ENCODE measurements around the gene PEX14. TPM values are rescaled to one million over a fixed set of nuclear protein-coding genes. Genes with fewer than 3 reads are reported as not detected.
A peak's percentile ranks its signal among the peaks of the same experiment; 100 is the strongest.

The PEX14 gene
- total RNA-seq, 1 experiment from 2014 or later: 27.1 TPM

DNA sequence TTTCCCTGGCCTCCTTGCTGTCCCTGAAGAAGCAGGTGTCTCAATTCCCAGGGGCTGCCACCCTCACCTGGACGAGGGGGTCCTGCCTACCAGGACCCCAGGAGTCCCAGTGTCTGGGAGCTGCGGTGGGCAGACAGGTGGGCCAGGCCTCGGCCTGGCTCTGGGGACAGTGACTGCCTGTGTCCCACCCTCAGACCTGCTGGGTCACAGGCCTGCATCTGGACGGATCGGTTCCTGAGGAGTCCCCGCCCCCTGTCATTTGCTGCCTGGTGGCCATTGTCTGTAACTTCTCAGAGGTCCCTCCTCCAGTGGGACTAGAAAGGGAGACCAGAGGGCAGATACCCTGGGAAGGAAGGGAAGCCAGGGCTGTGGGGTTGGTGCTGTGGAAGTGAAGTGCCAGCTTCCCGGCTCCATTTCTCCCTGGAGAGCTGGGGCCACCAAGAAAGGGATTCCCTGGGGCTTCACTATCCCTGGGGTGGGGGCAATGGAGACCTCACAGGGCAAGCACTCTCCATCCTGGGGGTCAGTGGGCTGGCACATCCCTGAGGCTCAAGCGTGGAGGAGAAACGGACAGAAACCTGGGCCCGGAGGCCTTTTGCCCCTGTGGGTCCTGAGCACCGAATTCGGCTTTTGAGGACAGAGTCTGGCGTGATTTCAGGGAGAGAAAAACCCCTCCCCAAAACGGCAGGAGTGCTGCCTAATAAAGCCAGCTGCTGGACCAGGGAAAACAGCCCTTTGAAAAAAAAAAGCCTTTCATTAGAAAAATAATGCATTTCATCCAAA is 157.3 kb downstream of the PEX14 start:
- no peak for DNase-seq (ENCODE audit: low read depth)

DNA sequence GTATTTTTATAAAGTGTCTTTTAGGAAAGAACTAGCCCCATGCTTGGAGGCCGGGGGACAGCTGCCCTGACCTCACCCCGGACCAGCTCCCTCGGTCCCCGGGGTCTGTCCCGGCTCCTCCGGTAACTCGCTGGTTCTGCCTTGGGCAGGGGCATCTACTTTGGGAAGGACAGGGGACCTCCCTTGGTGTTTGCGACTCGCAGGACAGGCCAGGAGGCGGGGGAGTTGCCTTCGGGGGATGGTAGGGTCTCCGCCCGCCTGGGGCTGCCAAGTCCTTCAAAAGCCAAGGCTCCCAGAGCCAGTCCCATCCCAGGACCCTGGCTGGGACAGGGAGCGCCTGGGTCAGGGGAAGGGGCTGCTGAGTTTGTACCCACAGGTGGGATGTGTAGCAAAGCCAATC is 157.9 kb downstream of the PEX14 start:
- DNase-seq (ENCODE audit: low read depth): no peak

DNA sequence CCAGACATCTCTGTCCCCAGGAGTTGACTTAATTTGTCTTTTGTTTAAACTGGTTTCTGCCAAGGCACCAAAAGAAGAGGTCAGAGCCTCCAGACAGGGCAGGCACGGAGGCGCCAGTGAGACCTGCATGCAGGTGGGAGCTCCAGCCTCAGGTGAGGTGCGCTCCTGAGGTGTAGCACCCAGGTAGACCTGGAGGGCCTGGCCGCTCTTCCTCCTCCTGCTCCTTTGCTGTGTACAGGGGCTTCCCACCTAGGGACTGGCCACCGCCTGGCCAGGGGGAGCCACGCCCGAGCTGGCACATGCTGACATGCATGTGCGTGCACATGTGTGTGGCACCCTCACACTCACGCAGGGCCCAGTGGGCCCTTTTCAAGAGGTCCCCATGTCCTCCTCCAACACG is 158.7 kb downstream of the PEX14 start:
- DNase-seq (ENCODE audit: low read depth): no peak

- DNase-seq (ENCODE audit: low read depth): no peak
Observed at GRCh38 chr1:10634075-10634427, 159.3 kb downstream of the PEX14 start.

GRCh38 chr1:10634428-10635084 is 159.8 kb downstream of the PEX14 start:
- DNase-seq (ENCODE audit: low read depth): no peak

DNA sequence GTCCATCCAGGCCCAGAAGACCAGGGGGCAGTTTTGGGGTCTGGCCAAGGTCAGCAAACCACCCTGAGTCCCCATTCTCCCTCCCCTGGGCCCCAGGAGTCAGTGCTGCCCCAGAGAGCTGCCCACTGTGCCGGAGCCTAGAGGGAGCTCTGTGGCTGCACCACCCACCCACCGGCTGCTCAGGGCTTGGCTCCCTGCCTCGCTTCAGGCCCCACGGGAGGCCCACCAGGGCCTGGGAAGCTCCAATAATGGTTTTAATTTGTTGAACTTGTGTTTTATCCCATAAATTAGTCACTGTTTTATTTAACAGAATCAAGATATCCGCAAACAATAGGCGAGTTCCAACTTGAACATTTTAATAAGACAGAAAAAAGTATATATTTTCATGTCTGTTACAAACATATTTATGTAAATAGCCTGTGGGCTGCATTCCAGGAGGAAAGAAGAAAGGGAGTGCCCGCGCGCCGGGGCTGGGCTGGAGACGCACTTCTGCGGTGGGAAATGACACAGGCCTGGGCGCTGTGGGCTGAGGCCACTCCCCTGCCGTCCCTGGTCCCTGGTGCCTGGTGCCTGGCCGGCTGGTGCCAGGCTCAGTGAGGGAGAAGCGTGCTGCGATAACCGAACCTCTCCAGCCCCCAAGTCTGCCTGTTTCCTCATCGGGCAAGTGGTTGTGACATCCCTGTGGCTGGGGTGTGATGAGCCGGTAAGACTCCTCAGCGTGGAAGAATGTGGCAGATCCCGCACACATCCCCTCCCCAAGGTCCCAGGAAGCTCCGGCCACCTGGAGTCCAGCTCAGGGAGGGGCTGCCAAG is 160.5 kb downstream of the PEX14 start:
- DNase-seq (ENCODE audit: low read depth): no peak

DNA sequence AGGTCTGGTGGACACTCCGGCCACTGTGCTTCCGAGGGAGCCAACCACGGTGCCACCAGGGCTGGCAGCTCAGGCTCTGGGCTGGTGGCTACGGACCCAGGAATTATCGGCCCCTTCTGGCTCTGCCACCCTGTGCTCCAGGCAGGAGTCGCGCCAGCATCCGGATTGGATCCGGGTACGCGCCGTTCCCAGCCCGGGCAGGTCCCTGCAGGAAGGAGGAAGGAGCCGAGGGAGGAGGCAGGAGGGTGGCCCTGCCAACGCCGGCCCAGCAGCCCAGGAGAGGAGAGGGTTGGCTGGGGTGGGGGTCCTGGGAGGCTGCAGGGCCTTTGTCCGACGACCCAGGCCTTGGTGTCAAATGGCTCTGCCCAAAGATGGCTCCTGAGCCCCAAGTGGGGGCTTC is 161.2 kb downstream of the PEX14 start:
- no peak for DNase-seq (ENCODE audit: low read depth)

- DNase-seq (ENCODE audit: low read depth): no peak
Observed at GRCh38 chr1:10637400-10637799, 162.7 kb downstream of the PEX14 start.

DNA sequence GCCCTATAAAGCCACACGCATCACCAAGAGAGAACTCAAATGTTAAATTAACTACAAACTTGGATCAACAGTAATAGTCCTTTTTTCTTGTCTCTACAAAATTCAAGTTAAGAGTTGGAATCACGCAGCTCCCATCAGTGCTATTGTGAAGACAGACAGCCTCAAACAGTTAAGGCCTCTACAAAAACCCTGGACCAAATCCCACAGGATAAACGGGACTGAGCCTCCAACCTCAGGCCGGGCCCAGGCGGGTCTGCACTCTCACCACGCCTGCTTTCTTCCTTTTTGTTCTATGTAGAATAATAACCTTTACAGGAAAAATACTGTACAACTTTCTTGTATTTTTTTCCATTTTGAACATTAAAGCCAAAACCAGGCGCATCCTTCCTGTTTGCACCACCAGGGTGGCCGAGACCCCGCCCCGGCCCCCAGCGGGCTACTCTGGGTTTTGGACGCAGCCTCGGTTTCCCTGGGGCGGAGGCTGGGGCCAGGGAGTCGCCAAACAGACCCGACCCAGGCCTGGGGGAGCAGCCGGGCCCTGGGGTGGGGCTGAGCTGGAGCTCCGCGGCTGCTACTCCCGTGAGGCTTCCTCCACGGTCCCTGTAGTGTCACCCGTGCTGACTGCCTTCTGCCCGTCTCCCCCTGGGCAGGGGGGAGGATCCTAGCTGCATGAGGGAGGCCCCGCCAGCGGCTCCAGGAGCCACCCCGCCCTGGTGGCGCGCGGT is 163.2 kb downstream of the PEX14 start:
- DNase-seq (ENCODE audit: low read depth): no peak

GRCh38 chr1:10638559-10639005 is 163.8 kb downstream of the PEX14 start:
- DNase-seq (ENCODE audit: low read depth): no peak

DNA sequence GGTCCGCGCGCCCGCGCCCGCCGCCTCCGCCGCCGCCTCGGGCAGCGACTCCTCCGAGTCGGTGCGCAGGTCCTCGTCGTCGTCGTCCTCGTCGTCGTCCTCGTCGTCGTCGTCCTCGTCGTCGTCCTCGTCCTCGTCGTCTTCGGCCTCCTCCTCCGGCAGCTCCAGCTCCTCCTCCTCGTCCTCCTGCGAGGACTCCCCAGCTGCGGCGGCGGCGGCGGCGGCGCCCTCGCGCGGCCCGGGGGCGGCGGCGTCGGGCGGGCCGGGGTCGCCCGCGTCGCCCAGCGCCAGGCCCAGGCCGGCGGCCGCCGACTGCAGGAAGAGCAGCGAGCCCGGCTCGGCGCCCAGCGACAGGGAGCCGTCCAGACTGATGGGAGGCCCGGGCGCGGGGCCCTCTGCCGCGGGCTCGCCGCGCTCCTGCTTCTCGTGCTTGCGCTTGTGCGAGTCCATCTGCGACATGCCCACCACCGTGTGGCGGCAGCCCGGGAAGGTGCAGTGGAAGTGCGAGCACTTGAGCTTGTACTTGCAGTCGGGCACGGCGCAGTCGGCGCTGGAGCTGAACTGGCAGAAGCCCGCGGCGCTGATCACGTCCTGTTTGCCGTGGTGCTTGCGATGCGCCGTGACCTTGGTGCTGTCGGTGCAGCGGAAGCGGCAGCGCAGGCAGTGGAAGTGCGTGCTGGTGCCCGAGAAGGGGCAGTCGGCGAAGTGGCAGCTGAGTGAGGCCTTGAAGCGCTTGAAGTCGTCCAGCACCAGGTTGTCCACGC is 164.4 kb downstream of the PEX14 start:
- no peak for DNase-seq (ENCODE audit: low read depth)

DNA sequence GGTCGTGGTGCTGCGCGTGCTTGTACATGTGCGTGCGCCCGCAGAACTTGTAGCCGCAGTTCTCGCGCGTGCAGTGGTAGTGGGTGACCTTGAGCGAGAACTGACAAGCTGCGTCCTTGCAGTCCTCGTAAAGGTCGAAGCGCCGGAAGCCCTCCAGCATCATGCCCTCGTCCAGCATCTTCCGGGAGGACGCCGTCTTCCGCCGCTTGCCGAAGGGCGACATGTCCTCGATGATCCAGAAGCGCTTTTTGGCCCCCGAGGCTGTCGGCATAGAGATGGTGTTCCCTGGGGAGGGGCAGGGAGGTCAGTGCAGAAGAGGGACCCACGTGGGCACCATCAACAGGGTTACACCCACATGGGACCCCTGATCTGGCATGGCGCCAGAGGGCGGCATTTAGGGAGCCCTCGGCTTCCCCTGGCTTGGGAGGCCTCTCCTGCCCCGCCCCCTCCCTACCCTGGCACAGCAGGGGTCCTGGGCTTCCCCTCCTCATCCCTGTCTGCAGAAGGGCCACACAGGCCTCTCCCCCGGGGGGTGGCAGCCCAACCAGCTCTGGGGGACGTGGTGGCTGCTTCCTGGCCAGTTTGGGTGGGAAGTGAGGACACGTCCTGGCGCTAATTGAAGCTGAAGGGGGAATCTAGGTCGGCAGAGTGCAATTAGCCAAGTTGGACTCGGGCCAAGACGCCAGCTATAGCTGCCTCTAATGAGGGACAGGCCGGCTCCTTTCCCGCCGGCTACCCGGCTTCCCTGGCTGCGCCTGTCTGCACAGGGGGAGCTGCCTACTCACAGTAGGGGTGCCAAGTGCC is 165.2 kb downstream of the PEX14 start:
- no peak for DNase-seq (ENCODE audit: low read depth)

GRCh38 chr1:10640843-10641553 is 166.2 kb downstream of the PEX14 start:
- no peak for DNase-seq (ENCODE audit: low read depth)

GRCh38 chr1:10641976-10642375 is 167.2 kb downstream of the PEX14 start:
- DNase-seq (ENCODE audit: low read depth): no peak

GRCh38 chr1:10642403-10643080 is 167.8 kb downstream of the PEX14 start:
- no peak for DNase-seq (ENCODE audit: low read depth)

GRCh38 chr1:10643607-10644306 is 169.0 kb downstream of the PEX14 start:
- DNase-seq (ENCODE audit: low read depth): no peak

GRCh38 chr1:10644307-10645128 is 169.8 kb downstream of the PEX14 start:
- DNase-seq (ENCODE audit: low read depth): peak; percentile 28
